ENCODE results near the gene TAAR8. TPM values are rescaled to one million over a fixed set of nuclear protein-coding genes. Genes with fewer than 3 reads are reported as not detected.

The TAAR8 gene
- total RNA-seq, 1 experiment from 2014 or later: not detected

- TF ChIP-seq CTCF (conservative IDR thresholded peaks at IDR 0.05) (no peak), EZH2 (IDR thresholded peaks at IDR 0.05; ENCODE audit: low read depth) (no peak)
- no peaks in the 10 kb centered on the region for H3K9me2 ChIP-seq (ENCODE audit: insufficient read depth)
- POLR2A ChIA-PET (ENCODE audit: unreplicated experiment): no interaction called here
Measured at GRCh38 chr6:132587424-132587823, 35.0 kb downstream of the TAAR8 start.

GRCh38 chr6:132589454-132589853 is 37.0 kb downstream of the TAAR8 start, which contains the start of gene TAAR5:
TAAR5 (minus strand) TSS chr6:132589741; CDS start chr6:132589686, 55 bp downstream.
- CTCF ChIA-PET: interaction anchor here (0.6 kb wide), 1 partner anchor 60 kb away, joined by 3 read pairs; no protein-coding TSS in a partner anchor
- DNase-seq: no peak

More at GRCh38 chr6:132587424-132587823, 35.0 kb downstream of the TAAR8 start:
- intact Hi-C loops (cut with micrococcal nuclease; ENCODE audit: unreplicated experiment): no loop called here
- Histone ChIP-seq H3K4me3 (no peak overlapping the region), H3K27ac (no peak overlapping the region), H4K20me1 (ENCODE audit: insufficient read depth) (no peaks in the 10 kb centered on the region), H3K4me2 (no peak overlapping the region), H3K27me3 (ENCODE audit: insufficient read depth, low read depth) (no peaks in the 10 kb centered on the region), H3K9me3 (ENCODE audit: insufficient read depth, low read depth) (no peaks in the 10 kb centered on the region), H3F3A (ENCODE audit: insufficient read depth, low read depth) (no peaks in the 10 kb centered on the region), H3K4me1 (replicated peaks; ENCODE audit: insufficient read depth) (no peaks in the 10 kb centered on the region), H3K79me2 (ENCODE audit: low read depth) (no peaks in the 10 kb centered on the region), H3K36me3 (ENCODE audit: low read depth) (no peaks in the 10 kb centered on the region), H2AFZ (no peak overlapping the region)
- no TSS peak for BruUV-seq (replicated peaks)
- CTCF ChIA-PET: no interaction called here
- DNase-seq: no peak

GRCh38 chr6:132590362-132590761 is 37.9 kb downstream of the TAAR8 start:
- intact Hi-C loops (cut with micrococcal nuclease; ENCODE audit: unreplicated experiment): no loop called here
- Histone ChIP-seq H3K4me2 (no peak overlapping the region), H3F3A (ENCODE audit: insufficient read depth, low read depth) (no peaks in the 10 kb centered on the region), H2AFZ (no peak overlapping the region), H3K9me3 (ENCODE audit: insufficient read depth, low read depth) (no peaks in the 10 kb centered on the region), H3K27ac (no peak overlapping the region), H3K79me2 (ENCODE audit: low read depth) (no peaks in the 10 kb centered on the region), H3K27me3 (ENCODE audit: insufficient read depth, low read depth) (no peaks in the 10 kb centered on the region), H3K4me3 (no peak overlapping the region), H3K4me1 (replicated peaks; ENCODE audit: insufficient read depth) (no peaks in the 10 kb centered on the region), H3K36me3 (ENCODE audit: low read depth) (no peaks in the 10 kb centered on the region), H4K20me1 (ENCODE audit: insufficient read depth) (no peaks in the 10 kb centered on the region), H3K9me2 (ENCODE audit: insufficient read depth) (no peaks in the 10 kb centered on the region)
- ChIA-PET CTCF (no interaction called here), POLR2A (ENCODE audit: unreplicated experiment) (no interaction called here)
- no TSS peak for BruUV-seq (replicated peaks)
- no peak for DNase-seq
- no peak for TF ChIP-seq CTCF (conservative IDR thresholded peaks at IDR 0.05)
- TF ChIP-seq EZH2 (IDR thresholded peaks at IDR 0.05; ENCODE audit: low read depth): no peak

More at GRCh38 chr6:132589454-132589853, 37.0 kb downstream of the TAAR8 start, which contains the start of gene TAAR5:
- H3K36me3 ChIP-seq (ENCODE audit: low read depth): no peaks in the 10 kb centered on the region
- no peaks in the 10 kb centered on the region for H3K9me2 ChIP-seq (ENCODE audit: insufficient read depth)
- H3K4me1 ChIP-seq (replicated peaks; ENCODE audit: insufficient read depth): no peaks in the 10 kb centered on the region
- H3F3A ChIP-seq (ENCODE audit: insufficient read depth, low read depth): no peaks in the 10 kb centered on the region
- no peaks in the 10 kb centered on the region for H3K9me3 ChIP-seq (ENCODE audit: insufficient read depth, low read depth)
- H3K4me3 ChIP-seq: no peak within 1 kb of the TSS
- no peak within 1 kb of the TSS for H3K27ac ChIP-seq
- no peak within 1 kb of the TSS for H3K4me2 ChIP-seq
- no peaks in the 10 kb centered on the region for H3K79me2 ChIP-seq (ENCODE audit: low read depth)
- no TSS peak for BruUV-seq (replicated peaks)
- intact Hi-C loops (cut with micrococcal nuclease; ENCODE audit: unreplicated experiment): no loop called here
- H2AFZ ChIP-seq: no peak within 1 kb of the TSS
- TF ChIP-seq CTCF (conservative IDR thresholded peaks at IDR 0.05) (no peak), EZH2 (IDR thresholded peaks at IDR 0.05; ENCODE audit: low read depth) (no peak)
- no peaks in the 10 kb centered on the region for H4K20me1 ChIP-seq (ENCODE audit: insufficient read depth)
- no peaks in the 10 kb centered on the region for H3K27me3 ChIP-seq (ENCODE audit: insufficient read depth, low read depth)
- POLR2A ChIA-PET (ENCODE audit: unreplicated experiment): no interaction called here
